Measurements from ENCODE around the gene KCNIP1. TPM values are rescaled to one million over a fixed set of nuclear protein-coding genes. Genes with fewer than 3 reads are reported as not detected.

KCNIP1 gene
- total RNA-seq, 4 donors from 2014 or later = 0.34 TPM; not detected in 3

GRCh38 chr5:170559296-170559695 lies 55.5 kb downstream of the KCNIP1 start:
- WGBS = 62% methylated on average over 3 of the region's 3 CpGs
- no peaks in the 10 kb centered on the region for H3K9me3 ChIP-seq
- no peaks in the 10 kb centered on the region for H3K4me1 ChIP-seq
- peaks cover 16% of the 10 kb centered on the region for H3K27me3 ChIP-seq
- H3K27ac ChIP-seq = no peak overlapping the region
- TF ChIP-seq EP300 (IDR thresholded peaks at IDR 0.05) (no peak), POLR2AphosphoS5 (IDR thresholded peaks at IDR 0.05) (no peak)
- no peak overlapping the region for H3K4me3 ChIP-seq
- H3K36me3 ChIP-seq = no peaks in the 10 kb centered on the region
- no peak for DNase-seq (ENCODE audit: low spot score in 2 of 2)

GRCh38 chr5:170560938-170561337 lies 57.1 kb downstream of the KCNIP1 start:
- Histone ChIP-seq H3K9me3 (no peaks in the 10 kb centered on the region), H3K4me1 (no peaks in the 10 kb centered on the region), H3K27me3 (peaks cover 9% of the 10 kb centered on the region), H3K4me3 (no peak overlapping the region), H3K27ac (no peak overlapping the region), H3K36me3 (no peaks in the 10 kb centered on the region)
- 82% methylated on average over 7 of the region's 7 CpGs for WGBS
- TF ChIP-seq POLR2A (IDR thresholded peaks at IDR 0.05) (no peak), POLR2AphosphoS5 (IDR thresholded peaks at IDR 0.05) (no peak), EP300 (IDR thresholded peaks at IDR 0.05) (no peak), CTCF (IDR thresholded peaks at IDR 0.05) (no peak)
- no peak for DNase-seq (ENCODE audit: low spot score in 2 of 2)

- Histone ChIP-seq H3K9me3 (no peaks in the 10 kb centered on the region), H3K4me3 (no peak overlapping the region), H3K36me3 (no peaks in the 10 kb centered on the region), H3K4me1 (no peaks in the 10 kb centered on the region), H3K27me3 (peaks cover 9% of the 10 kb centered on the region), H3K27ac (no peak overlapping the region)
- WGBS = 80% methylated on average over 6 of the region's 6 CpGs
- no peak for DNase-seq (ENCODE audit: low spot score in 2 of 2)
- TF ChIP-seq POLR2AphosphoS5 (IDR thresholded peaks at IDR 0.05) (no peak), EP300 (IDR thresholded peaks at IDR 0.05) (no peak), POLR2A (IDR thresholded peaks at IDR 0.05) (no peak), CTCF (IDR thresholded peaks at IDR 0.05) (no peak)
These were observed 58.5 kb downstream of the KCNIP1 start for GRCh38 chr5:170562166-170562874.

- Histone ChIP-seq H3K4me3 (no peak overlapping the region), H3K9me3 (no peaks in the 10 kb centered on the region), H3K4me1 (no peaks in the 10 kb centered on the region), H3K36me3 (no peaks in the 10 kb centered on the region), H3K27ac (no peak overlapping the region), H3K27me3 (peaks cover 9% of the 10 kb centered on the region)
- no peak for TF ChIP-seq EP300 (IDR thresholded peaks at IDR 0.05)
- no peak for TF ChIP-seq POLR2A (IDR thresholded peaks at IDR 0.05)
- TF ChIP-seq CTCF (IDR thresholded peaks at IDR 0.05) = no peak
- TF ChIP-seq POLR2AphosphoS5 (IDR thresholded peaks at IDR 0.05) = no peak
- no peak for DNase-seq (ENCODE audit: low spot score in 2 of 2)
- WGBS = 79% methylated on average over 4 of the region's 4 CpGs
These were observed 59.0 kb downstream of the KCNIP1 start for GRCh38 chr5:170562875-170563228.

- WGBS = 83% methylated on average over 12 of the region's 12 CpGs
- no peaks in the 10 kb centered on the region for H3K9me3 ChIP-seq
- no peak for DNase-seq (ENCODE audit: low spot score in 2 of 2)
- H3K36me3 ChIP-seq = no peaks in the 10 kb centered on the region
- TF ChIP-seq EP300 (IDR thresholded peaks at IDR 0.05) (no peak), POLR2AphosphoS5 (IDR thresholded peaks at IDR 0.05) (no peak), CTCF (IDR thresholded peaks at IDR 0.05) (no peak), POLR2A (IDR thresholded peaks at IDR 0.05) (no peak)
- peaks cover 9% of the 10 kb centered on the region for H3K27me3 ChIP-seq
- no peaks in the 10 kb centered on the region for H3K4me1 ChIP-seq
- no peak overlapping the region for H3K4me3 ChIP-seq
- no peak overlapping the region for H3K27ac ChIP-seq
These were observed 60.2 kb downstream of the KCNIP1 start for GRCh38 chr5:170563824-170564567.
